ENCODE results near the gene MYRF. TPM values are rescaled to one million over a fixed set of nuclear protein-coding genes. Genes with fewer than 3 reads are reported as not detected.

Gene MYRF
- total and polyA plus RNA-seq, 2 of the 13 experiments (the other 11 are each of a cell fraction or from before 2014, with no cell fraction given): 10.2 to 25.9 TPM

DNA sequence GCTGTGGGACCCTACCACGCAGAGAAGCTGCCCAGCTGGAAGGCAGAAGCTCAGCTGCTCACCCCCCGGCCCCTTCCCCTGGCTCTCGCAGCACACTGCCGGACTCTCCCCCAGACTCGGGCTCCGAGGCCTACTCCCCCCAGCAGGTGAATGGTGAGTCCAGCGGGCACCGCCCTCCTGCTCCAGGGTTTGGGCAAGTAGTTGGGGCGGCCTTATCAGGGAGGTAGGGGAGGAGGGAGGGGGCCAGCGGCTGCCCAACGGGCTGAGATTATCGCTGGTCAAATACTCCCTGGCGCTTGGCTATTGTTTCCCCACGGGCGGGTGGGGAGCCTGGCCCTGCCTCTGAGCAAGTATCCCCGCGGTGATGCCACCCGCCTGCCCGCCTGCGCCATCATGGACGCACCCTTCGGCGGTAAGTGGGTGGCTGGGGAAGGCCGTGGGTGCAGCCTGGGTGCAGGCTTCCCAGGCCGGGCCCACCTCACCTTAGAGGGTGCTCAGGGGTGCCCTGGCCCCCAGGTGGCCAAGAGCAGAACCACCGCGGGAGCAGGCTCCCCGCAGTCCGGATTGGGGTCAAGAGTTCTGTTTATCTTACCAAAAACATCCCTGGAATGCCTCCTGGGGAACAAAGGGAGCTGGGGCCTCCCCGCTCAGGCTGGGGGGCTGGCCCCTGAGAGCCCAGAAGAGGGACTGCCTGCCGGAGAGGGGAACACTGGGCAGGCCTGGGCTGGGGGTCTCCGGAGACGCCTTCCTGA lies 16.9 kb downstream of the MYRF start (continued):
- TF ChIP-seq, protein P1, sequence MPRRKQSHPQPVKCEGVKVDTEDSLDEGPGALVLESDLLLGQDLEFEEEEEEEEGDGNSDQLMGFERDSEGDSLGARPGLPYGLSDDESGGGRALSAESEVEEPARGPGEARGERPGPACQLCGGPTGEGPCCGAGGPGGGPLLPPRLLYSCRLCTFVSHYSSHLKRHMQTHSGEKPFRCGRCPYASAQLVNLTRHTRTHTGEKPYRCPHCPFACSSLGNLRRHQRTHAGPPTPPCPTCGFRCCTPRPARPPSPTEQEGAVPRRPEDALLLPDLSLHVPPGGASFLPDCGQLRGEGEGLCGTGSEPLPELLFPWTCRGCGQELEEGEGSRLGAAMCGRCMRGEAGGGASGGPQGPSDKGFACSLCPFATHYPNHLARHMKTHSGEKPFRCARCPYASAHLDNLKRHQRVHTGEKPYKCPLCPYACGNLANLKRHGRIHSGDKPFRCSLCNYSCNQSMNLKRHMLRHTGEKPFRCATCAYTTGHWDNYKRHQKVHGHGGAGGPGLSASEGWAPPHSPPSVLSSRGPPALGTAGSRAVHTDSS (CRISPR knock-in tag; conservative IDR thresholded peaks at IDR 0.05): no peak
- TF ChIP-seq HHEX (CRISPR knock-in tag; IDR thresholded peaks at IDR 0.05) (0 out of 2 replicates have a peak, but pooled peaks have one; percentile 49), ZNF543 (CRISPR knock-in tag; IDR thresholded peaks at IDR 0.05) (no peak; the same call in 1 of the 2 replicates), ZNF264 (CRISPR knock-in tag; IDR thresholded peaks at IDR 0.05) (no peak; the same call in 1 of the 2 replicates), HNRNPK (IDR thresholded peaks at IDR 0.05; ENCODE audit: low read depth, low read length, poor library complexity, severe bottlenecking) (no peak), ZNF788 (CRISPR knock-in tag; IDR thresholded peaks at IDR 0.05; ENCODE audit: borderline replicate concordance) (no peak; the same call in 1 of the 2 replicates), PPARG (CRISPR knock-in tag; conservative IDR thresholded peaks at IDR 0.05) (peak; percentile 75), ZNF3 (CRISPR knock-in tag; IDR thresholded peaks at IDR 0.05) (no peak), ZNF709 (CRISPR knock-in tag; IDR thresholded peaks at IDR 0.05) (0 out of 2 replicates have a peak, but pooled peaks have one; percentile 40), ZNF598 (CRISPR knock-in tag; IDR thresholded peaks at IDR 0.05; ENCODE audit: borderline replicate concordance) (no peak), RBM39 (IDR thresholded peaks at IDR 0.05; ENCODE audit: low read depth, low read length, poor library complexity, severe bottlenecking) (no peak), ESRRA (CRISPR knock-in tag; IDR thresholded peaks at IDR 0.05; ENCODE audit: low read depth) (peak; percentile 33; the same call in 1 of the 2 replicates), ATM (IDR thresholded peaks at IDR 0.05; ENCODE audit: borderline replicate concordance) (no peak), SNAI1 (CRISPR knock-in tag; IDR thresholded peaks at IDR 0.05; ENCODE audit: borderline replicate concordance) (peak; percentile 55; the same call in 1 of the 2 replicates), HDAC1 (CRISPR knock-in tag; IDR thresholded peaks at IDR 0.05) (peak; percentile 81), GLI4 (CRISPR knock-in tag; IDR thresholded peaks at IDR 0.05; ENCODE audit: borderline replicate concordance) (no peak; the same call in 1 of the 2 replicates), MED8 (CRISPR knock-in tag; IDR thresholded peaks at IDR 0.05; ENCODE audit: insufficient replicate concordance) (peak; percentile 71), PHF8 (CRISPR knock-in tag; IDR thresholded peaks at IDR 0.05) (peak; percentile 68)
- TF ChIP-seq, protein P2, sequence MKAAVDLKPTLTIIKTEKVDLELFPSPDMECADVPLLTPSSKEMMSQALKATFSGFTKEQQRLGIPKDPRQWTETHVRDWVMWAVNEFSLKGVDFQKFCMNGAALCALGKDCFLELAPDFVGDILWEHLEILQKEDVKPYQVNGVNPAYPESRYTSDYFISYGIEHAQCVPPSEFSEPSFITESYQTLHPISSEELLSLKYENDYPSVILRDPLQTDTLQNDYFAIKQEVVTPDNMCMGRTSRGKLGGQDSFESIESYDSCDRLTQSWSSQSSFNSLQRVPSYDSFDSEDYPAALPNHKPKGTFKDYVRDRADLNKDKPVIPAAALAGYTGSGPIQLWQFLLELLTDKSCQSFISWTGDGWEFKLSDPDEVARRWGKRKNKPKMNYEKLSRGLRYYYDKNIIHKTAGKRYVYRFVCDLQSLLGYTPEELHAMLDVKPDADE (CRISPR knock-in tag; IDR thresholded peaks at IDR 0.05): no peak
- TF ChIP-seq, protein P3, sequence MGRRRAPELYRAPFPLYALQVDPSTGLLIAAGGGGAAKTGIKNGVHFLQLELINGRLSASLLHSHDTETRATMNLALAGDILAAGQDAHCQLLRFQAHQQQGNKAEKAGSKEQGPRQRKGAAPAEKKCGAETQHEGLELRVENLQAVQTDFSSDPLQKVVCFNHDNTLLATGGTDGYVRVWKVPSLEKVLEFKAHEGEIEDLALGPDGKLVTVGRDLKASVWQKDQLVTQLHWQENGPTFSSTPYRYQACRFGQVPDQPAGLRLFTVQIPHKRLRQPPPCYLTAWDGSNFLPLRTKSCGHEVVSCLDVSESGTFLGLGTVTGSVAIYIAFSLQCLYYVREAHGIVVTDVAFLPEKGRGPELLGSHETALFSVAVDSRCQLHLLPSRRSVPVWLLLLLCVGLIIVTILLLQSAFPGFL (CRISPR knock-in tag; IDR thresholded peaks at IDR 0.05): no peak
- TF ChIP-seq, protein P4, sequence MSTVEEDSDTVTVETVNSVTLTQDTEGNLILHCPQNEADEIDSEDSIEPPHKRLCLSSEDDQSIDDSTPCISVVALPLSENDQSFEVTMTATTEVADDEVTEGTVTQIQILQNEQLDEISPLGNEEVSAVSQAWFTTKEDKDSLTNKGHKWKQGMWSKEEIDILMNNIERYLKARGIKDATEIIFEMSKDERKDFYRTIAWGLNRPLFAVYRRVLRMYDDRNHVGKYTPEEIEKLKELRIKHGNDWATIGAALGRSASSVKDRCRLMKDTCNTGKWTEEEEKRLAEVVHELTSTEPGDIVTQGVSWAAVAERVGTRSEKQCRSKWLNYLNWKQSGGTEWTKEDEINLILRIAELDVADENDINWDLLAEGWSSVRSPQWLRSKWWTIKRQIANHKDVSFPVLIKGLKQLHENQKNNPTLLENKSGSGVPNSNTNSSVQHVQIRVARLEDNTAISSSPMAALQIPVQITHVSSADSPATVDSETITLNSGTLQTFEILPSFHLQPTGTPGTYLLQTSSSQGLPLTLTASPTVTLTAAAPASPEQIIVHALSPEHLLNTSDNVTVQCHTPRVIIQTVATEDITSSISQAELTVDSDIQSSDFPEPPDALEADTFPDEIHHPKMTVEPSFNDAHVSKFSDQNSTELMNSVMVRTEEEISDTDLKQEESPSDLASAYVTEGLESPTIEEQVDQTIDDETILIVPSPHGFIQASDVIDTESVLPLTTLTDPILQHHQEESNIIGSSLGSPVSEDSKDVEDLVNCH (CRISPR knock-in tag; IDR thresholded peaks at IDR 0.05): no peak
- TF ChIP-seq, protein P5, sequence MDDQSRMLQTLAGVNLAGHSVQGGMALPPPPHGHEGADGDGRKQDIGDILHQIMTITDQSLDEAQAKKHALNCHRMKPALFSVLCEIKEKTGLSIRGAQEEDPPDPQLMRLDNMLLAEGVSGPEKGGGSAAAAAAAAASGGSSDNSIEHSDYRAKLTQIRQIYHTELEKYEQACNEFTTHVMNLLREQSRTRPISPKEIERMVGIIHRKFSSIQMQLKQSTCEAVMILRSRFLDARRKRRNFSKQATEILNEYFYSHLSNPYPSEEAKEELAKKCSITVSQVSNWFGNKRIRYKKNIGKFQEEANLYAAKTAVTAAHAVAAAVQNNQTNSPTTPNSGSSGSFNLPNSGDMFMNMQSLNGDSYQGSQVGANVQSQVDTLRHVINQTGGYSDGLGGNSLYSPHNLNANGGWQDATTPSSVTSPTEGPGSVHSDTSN (CRISPR knock-in tag; IDR thresholded peaks at IDR 0.05; ENCODE audit: borderline replicate concordance): no peak

All from HepG2 (cell line).